SK-N-SH treated with all-trans-retinoic acid at 6 μM for 48 hours (cell line): ENCODE results near the gene LRRC37A.
"Not testable (repeated sequence)": the region's sequence is repeated elsewhere in the genome, so short reads cannot be mapped to it uniquely, and the experiment has no call there.

ENCODE experiments used
- CREB5 ChIP-seq: fragments of 250-450 bp; sonication (Bioruptor Pico); IDR thresholded peaks from 2 replicates; pipeline ENCODE4 v1.5.1; 2020; ENCODE audit warnings: low read depth, mild to moderate bottlenecking, moderate library complexity
- PATZ1 ChIP-seq: fragments of 250-450 bp; sonication (Bioruptor Pico); IDR thresholded peaks from 2 replicates; pipeline ENCODE4 v1.8.0; 2020; ENCODE audit warnings: mild to moderate bottlenecking, moderate library complexity, borderline replicate concordance
- ZFP3 ChIP-seq: fragments of 250-450 bp; sonication (Bioruptor Pico); IDR thresholded peaks from 2 replicates; pipeline ENCODE4 v1.5.0; 2020; ENCODE audit warnings: mild to moderate bottlenecking, moderate library complexity
- ZFP30 ChIP-seq: fragments of 450-650 bp; formaldehyde crosslinking; IDR thresholded peaks from 2 replicates; pipeline ENCODE4 v1.5.0; 2022; ENCODE audit warnings: mild to moderate bottlenecking, moderate library complexity

GRCh38 chr17:46294831-46295230 lies at the start of gene LRRC37A:
- not testable (repeated sequence) for TF ChIP-seq ZFP3 (CRISPR knock-in tag); PATZ1; CREB5; ZFP30 (CRISPR knock-in tag)
